HG03520 (cell line): ENCODE measurements around the gene LGALS9.

Experiments used
- ATAC-seq: cut with Tn5 transposase; IDR thresholded peaks from one replicate; pipeline ENCODE4 v1.9.1; 2021; ENCODE audit warnings: mild to moderate bottlenecking, moderate library complexity; ENCODE audit not compliant: unreplicated experiment

LGALS9 gene

DNA sequence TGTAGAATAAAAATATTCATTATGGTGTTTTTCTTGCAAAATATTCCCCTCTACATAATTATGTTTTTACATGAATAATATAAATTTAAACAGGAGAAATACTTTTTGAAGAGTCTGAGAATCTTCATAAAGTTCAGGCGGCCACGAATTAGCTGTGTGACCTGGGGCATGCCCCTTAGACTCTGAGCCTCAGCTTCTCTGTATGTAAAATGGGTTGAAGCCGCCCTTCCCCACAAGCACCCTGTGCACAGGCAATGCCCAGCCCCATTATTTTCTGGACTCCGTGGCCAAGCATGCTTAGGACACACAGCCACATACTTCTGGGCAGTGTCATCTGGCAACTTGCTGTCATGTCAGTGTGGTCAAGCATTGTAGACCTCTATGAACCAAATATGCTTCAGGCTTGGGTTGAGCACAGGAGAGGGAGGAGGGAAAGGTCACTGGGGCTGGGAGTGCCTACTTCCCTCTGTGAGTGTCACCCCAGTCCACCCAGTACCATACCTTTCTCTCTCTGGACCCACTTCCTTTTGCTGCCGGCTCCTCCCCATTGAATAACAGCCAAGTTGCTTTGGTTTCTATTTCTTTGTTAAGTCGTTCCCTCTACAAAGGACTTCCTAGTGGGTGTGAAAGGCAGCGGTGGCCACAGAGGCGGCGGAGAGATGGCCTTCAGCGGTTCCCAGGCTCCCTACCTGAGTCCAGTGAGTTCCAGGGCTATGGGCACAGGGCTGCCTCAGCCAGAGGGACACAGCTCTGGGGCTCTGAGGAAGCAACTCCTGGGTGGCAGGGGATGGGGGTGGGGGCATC is at the start of gene LGALS9:
TSS of gene LGALS9 (plus strand) at position 582 of the 804 bp plus-strand sequence. CDS start at position 660, 78 bp downstream.
- ATAC-seq, result no peak

DNA sequence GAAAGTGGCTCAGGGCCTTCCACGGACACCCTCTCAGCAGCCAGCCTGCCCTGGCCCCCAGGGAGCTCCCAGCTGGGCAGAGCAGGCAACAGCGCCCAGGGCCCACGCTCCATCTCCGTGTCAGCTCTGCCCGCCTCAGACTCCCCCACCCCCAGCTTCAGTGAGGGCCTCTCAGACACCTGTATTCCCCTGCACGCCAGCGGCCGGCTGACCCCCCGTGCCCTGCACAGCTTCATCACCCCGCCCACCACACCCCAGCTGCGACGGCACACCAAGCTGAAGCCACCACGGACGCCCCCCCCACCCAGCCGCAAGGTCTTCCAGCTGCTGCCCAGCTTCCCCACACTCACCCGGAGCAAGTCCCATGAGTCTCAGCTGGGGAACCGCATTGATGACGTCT is 48.3 kb upstream of the LGALS9 start:
- no peak for ATAC-seq

DNA sequence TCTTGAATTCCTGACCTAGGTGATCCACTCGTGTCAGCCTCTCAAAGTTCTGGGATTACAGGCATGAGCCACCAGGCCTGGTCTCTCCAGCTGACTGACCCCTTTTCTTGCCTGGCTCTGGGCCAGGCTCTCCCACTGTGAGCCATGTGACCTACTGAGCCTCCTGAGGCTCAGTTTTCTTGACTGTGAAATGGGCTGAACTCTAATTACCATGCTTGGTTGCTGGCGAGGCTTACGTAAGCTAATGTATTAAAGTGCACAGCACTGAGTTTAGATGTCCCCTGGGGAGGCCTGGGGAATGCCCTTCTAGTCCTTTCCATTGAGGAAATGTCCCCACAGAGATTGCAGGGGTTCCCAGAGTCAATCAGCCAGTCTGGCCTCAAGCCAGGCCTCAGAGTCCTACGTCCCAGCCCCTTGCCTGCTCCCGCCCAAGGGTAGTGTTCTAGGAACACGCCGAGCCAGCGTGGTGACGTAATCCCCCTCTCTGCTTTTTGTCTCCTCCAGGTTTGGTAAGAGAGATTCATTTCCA is 45.8 kb upstream of the LGALS9 start:
- ATAC-seq, result no peak

DNA sequence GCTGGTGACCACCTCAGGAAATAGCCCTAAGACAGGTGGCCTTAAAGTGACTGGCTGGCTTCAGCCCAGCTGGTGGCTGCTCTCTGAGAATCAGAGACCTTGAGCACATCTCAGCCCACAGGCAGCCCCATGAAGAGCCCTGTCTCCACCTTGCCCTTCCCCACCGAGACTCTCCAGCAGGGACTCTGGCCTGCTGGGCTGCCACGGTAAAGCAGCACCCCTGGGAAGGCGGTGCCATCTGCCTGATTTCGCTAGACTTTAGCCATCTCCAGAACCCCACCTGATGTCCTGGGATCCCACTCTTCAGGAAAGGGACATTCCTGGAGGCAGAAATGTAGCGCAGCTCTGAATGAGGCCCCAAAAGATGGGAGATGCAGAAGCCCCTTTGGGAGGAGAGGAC is 45.2 kb upstream of the LGALS9 start:
- no peak for ATAC-seq

DNA sequence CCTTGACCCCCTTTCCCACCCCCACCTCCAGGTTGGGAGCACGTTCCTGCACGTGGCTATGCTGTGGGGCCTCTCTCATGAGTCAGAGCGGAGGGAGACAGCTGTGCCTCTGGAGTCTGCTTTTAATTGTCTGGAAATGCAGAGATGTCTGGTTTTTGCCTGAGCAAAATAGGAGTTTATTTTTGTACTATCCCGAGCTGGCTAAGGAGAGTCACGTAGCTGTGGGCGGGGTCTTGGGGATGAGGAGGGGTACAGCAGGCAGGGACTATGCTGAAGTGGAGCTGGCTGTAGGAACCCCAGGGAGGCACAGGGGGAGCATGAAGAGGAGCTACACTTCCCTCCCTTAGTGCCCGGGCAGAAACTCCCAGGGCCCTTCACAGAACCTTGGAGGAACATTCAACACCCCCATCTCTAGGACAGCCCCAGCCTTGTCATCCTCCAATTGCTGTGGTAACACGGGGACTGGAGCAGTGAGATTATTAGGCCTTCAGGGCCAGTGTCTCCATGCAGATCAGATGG is 44.7 kb upstream of the LGALS9 start:
- no peak for ATAC-seq

DNA sequence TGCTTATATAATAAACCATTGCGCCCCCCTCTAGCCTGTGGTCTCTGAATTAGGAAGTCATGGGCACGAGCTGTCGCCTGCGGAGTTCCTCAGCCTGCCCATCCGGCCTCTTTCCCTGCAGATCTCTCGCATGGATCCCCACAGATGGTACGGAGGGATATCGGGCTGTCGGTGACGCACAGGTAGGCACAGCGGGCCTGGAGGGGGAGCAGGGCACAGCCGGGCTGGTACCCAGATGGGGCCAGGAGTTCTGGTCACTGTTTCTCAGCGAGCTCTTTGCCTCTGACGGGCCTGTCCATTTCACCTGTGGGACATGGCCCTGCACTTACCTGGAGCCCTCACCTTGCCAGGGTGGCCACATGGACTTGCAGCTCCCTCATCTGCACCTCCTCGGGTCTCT is 42.6 kb upstream of the LGALS9 start:
- ATAC-seq, result no peak

DNA sequence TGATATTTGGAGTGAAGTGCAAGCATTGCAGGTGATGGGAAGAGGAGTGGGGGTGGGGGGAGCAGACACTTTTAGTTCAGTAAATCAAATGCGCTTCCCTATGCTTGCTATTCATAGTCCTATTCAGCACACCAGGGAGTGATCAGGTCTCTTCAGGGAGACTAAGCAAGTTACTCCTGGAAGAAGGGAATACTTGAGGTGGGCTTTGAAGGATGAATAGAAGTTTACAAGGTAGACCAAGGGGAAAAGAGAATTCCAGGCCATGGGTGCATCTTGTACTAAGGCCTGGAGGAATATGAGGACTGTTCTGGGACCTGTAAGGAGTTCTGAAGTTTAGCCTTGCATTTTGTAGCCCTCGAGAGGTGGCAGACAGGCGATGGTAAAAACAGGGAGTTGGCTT is 40.1 kb upstream of the LGALS9 start:
- ATAC-seq, result no peak

DNA sequence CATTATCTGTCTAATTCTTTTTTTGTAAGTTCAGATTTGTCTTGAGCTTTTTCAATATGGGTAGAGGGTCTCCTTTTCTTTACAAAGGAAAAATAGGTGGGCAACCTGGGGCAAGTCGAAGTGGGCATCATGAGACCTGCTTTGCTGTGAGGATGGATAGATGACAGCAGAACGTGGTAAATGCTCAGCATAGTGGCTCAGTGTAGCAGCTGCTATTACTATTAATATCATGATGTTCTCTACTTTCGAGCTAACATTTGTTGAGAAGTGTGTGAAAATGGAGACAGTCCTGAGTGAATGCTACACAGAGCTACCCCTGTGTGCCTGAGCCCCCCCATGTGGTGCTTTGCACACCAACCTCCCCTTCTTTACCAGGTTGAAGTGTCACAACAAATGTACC is 39.0 kb upstream of the LGALS9 start:
- ATAC-seq, result no peak

DNA sequence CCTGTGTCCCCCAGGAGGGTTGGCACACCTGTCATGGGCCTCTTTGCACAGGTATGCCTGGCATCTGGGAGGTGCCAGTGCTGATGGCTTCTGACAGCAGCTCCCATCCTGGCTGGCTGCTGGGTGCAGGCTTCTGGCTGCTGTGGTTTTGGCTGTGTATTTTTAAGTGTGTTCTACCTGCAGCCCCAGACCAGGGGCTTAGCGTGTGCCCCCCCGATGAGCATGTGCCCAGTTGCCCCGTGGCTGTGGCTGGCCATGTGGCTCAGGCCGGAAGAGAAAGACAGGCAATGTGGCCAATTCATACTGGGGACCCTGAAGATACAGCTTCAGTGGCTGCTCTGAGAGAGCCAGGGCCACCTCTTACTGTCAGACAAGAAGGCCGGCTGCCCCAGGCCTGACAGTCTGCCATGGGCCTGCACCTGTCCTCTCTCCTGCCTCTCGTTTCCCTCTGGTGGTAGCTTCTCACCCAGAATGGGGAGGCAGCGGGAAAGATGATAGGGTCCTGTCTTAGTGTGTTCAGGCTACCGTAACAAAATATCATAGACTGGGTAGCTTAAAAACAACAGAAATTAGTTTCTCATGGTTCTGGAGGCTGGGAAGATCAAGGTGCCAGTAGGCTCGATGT is 37.6 kb upstream of the LGALS9 start:
- no peak for ATAC-seq

DNA sequence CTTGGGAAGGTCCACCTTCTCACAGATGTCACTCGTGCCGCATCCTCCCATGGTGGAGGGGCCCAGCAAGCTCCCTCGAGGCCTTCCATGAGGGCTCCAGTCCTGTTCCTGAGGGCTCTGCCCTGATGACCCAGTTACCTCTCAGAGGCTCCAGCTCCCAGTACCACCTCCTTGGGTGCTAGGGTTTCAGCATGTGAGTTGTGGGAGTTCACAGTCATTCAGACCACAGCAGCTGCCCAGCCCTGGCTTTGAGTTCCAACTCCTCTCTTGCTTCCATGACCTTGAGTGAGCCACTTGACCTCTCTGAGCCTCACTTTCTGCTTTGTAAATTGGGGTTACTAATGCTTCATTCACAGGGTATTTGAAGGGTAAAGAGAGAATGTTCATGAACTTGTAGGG is 37.1 kb upstream of the LGALS9 start:
- ATAC-seq, result no peak

DNA sequence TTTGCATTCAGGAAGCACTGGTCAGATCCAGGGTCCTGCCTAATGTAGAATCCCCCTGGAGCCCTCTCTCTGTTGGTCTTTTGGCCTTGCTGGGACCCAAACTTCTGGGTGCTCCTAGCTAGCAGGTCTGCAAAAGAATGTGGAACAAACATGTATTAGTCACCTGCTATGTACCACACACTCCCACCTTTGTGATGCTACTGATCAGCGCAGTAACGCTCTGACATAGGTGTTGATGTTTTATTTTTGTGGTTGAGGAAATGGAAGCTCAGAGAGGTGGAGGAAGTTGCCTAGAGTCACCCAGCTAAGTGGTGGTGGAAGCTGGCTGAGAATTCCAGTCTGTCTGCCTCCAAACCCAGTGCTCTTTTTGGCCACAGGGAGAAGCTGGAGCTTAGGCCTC is 35.8 kb upstream of the LGALS9 start:
- no peak for ATAC-seq

DNA sequence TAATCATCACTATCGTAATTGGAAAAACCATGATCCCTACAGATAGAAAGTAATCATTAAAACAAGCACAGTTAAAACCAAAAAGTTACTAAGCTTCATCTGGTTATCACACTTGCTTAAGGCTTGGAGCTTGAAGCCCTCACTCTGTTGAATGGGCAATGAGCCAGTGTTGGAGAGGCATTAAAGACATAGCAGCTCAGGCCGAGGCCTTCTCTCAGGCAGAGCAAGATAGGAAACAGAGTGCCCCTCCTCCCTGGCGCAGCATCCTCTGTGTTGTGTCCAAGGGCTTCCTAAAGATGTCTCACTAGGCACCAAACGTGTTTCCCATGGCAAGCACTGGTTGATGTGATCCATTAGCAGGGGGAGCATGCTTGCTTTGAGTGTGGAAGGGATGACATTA is 34.9 kb upstream of the LGALS9 start:
- ATAC-seq, result no peak

DNA sequence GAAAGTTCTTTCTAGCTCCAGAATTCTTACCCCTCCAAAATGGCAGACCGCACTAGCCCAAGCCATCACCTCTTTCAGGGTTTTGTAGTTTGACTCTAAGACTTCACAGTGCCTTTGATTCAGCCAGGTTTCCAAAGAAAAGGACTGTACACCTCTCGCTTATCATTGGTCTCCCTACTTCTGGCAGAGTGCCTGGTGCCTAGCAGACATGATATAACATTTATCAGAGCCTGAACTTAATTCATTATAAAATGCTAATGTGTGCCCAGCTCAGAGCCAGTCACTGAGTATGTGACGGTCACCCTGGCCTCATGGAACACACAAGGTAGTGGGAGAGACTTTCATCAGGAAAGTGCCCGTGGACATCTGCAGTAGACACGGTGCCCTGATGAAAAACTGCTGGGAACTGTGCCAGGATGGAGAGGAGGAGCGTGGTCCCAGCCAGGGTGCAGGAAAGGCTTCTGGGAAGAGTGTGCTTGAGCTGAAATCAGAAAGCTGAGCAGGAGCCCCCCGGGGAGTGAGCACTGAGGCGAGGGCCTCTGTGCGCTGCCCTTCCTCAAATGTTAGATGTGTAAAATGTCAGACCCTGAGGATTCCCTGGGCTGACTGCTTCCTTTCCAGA is 34.3 kb upstream of the LGALS9 start:
- no peak for ATAC-seq

DNA sequence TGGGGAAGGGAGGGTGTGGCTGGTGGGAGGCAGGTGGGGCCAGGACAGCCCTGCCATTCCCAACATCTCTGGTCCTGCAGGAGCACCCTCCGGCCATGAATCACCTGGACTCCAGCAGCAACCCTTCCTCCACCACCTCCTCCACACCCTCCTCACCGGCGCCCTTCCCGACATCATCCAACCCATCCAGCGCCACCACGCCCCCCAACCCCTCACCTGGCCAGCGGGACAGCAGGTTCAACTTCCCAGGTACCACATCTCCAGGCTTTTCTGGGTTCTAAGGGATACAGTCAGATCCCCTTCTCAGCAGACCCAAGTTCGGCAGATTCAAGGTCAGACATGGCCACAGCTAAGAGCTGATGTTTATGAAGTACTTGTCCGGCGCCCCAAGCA is 33.8 kb upstream of the LGALS9 start:
- no peak for ATAC-seq

DNA sequence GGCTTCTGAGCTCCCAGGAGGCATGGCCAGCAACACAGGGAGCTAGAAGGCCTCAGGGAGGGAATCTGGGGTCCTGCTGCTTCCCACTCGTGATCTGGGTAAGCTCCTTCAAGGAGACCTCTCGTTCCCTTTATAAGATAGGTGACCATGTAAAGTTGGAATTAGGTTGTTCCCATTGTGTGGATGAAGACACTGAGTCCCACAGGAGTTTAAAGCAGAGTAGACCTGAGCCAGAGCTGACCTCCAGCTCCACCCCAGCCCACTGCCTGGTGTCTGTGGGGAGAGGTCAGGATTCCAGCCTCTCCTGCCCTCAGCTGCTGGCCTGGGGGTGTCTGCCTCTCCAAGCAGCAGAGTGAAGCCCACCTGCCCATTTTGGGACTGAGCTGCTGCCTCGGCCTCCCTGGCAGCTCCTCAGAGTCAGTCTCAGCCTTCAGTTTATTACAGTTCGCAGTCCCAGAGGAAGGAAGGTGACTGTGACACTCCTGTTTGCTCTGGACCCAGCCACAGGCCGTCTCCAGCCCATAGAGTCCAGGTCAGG is 33.1 kb upstream of the LGALS9 start:
- ATAC-seq, result no peak

DNA sequence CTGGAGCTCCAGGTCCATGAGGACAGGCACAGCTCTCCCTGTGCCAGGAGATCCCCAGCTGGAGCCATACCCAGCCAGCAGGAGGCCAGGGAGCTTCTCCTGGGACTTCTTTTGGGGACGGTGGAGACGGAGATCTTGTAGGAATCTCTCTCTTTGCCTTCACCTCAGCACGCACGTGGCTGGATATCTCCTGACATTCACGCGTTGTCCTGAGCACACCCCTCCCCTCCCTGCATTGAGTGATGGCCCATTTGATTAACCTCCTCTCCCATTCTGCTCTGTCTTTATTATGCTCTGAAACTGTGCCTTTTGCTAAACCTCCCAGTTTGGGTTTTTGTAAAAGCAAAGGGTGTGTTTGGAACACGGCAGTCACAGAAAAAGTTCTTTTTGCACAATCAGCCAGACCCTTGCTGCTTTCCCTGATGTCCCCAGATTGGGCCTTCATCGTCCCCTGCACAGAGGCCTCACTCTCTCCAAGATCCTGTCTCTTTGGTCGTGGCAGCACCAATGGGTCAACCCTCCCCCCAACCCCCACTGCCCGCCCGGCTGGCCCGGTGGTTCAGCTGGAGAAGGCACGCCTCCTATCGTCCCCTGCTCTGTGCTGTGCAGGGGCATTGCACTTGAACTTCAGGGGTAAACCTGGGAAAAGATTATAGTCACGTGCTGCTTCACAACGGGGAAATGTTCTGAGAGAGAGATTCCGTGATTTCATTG is 32.5 kb upstream of the LGALS9 start:
- no peak for ATAC-seq

DNA sequence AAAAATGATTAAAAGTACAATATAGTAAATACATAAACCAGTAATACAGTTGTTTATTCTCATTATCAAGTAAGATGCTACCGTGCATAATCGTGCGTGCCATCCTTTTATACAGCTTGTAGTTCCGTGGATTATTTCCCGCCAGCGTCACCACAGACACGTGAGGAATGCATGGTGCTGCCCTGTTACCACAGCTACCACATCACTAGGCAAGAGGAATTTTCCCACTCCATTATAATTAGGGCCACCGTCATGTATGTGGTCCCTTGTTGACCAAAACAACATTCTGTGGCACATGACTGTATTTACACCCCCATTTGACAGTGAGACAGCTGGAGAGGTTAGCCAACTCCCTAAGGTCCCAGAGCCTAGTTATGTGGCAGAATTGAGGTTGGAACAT is 30.5 kb upstream of the LGALS9 start:
- no peak for ATAC-seq

DNA sequence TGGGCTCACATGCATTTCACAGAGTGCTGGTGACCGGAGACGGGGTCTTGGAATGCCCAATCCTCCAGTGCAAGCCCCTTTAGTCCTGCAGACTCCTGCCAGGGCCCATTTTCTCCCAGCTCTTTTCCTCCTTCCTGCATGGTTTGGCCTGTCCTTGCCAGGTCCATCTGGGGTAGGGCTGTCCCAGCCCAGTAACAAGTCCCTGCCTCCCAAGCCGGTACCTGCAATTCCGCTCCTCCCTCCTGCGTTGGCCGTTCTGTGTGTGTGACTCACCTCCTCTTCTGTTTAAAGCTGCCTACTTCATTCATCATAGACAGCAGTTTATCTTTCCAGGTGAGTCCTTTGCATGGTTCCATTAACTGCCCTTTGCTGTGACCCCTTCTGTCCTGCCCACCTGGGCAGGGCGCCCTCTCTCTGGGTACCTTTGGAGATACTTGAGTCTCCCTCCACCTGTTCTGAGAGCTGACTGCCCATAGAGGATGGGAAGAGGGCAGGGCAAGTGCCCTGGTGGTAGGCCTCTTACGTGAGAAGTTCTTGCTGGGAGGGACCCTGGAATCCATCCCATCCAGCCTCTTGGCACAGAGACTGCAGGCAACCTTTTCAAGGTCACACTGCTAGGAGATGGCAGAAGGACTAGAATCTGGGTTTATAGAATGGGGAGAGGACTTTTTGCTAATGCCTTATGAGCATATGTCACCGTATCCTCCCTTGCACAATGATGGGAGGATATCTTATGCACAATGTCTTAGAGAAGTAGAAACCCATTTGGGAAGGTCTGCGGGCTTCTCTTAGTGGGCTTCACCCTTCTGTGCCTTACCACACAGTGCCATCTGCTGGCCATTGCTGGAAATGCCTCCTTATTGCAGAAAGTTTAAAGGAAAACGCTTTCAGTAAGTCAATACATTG is 29.7 kb upstream of the LGALS9 start:
- no peak for ATAC-seq

DNA sequence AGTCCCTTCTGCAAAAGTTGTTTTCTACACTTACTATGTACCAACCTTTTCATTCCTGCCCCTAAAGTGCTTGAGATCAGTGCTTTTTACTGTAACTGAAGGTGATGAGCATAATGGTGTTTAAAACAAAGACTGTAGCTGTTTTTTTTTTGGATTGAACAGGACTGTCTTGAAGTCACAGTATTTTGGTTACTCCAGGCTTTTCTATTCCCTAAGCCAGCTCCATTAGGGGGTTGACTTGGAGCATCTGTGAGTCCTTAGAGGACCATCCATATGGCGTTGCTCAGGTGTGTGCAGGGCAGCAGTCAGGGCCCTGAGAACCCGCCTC is 29.0 kb upstream of the LGALS9 start:
- ATAC-seq, result no peak
